Measurements from ENCODE around the gene IGDCC3. TPM values are rescaled to one million over a fixed set of nuclear protein-coding genes. Genes with fewer than 3 reads are reported as not detected.

The IGDCC3 gene
- total and polyA plus RNA-seq, 2 of the 8 experiments (the other 6 are each of a cell fraction or from before 2014, with no cell fraction given), result 26.8 to 45.7 TPM

- peak; percentile 96; the same call in 1 of the 2 replicates for TF ChIP-seq SP4 (IDR thresholded peaks at IDR 0.05; ENCODE audit: low read length)
- peak in 1 of 2 experiments; percentile 24; a peak in 1 of 4 replicates for TF ChIP-seq SIN3A (conservative IDR thresholded peaks at IDR 0.05 in 1 of 2, IDR thresholded peaks at IDR 0.05 in 1 of 2; ENCODE audit: low read depth in 1 of 2, low read length in 2 of 2)
- TF ChIP-seq CHD1 (IDR thresholded peaks at IDR 0.05; ENCODE audit: low read depth, low read length), result no peak
- TF ChIP-seq SP2 (IDR thresholded peaks at IDR 0.05; ENCODE audit: low read length), result no peak
- TF ChIP-seq, protein P1, sequence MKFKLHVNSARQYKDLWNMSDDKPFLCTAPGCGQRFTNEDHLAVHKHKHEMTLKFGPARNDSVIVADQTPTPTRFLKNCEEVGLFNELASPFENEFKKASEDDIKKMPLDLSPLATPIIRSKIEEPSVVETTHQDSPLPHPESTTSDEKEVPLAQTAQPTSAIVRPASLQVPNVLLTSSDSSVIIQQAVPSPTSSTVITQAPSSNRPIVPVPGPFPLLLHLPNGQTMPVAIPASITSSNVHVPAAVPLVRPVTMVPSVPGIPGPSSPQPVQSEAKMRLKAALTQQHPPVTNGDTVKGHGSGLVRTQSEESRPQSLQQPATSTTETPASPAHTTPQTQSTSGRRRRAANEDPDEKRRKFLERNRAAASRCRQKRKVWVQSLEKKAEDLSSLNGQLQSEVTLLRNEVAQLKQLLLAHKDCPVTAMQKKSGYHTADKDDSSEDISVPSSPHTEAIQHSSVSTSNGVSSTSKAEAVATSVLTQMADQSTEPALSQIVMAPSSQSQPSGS (IDR thresholded peaks at IDR 0.05; ENCODE audit: low read length), result peak; percentile 99
- TF ChIP-seq POU5F1 (IDR thresholded peaks at IDR 0.05; ENCODE audit: low read depth, low read length), result no peak
- TF ChIP-seq SRF (IDR thresholded peaks at IDR 0.05; ENCODE audit: low read depth, low read length), result no peak; the same call in 1 of the 2 replicates
- TF ChIP-seq TBP (IDR thresholded peaks at IDR 0.05; ENCODE audit: low read depth, low read length), result peak; percentile 99
- no peak for TF ChIP-seq PHF8 (conservative IDR thresholded peaks at IDR 0.05; ENCODE audit: low read depth, low read length)
- peak; percentile 91 for TF ChIP-seq EGR1 (IDR thresholded peaks at IDR 0.05; ENCODE audit: borderline replicate concordance, low read depth, low read length)
- TF ChIP-seq NRF1 (IDR thresholded peaks at IDR 0.05; ENCODE audit: low read depth, low read length), result no peak
- peak in 1 of 2 experiments; percentile 36 for TF ChIP-seq BCL11A (IDR thresholded peaks at IDR 0.05; ENCODE audit: low read depth in 2 of 2, low read length in 2 of 2)
- no peak for TF ChIP-seq CBX5 (IDR thresholded peaks at IDR 0.05; ENCODE audit: low read depth, low read length)
- no peak for TF ChIP-seq GABPA (IDR thresholded peaks at IDR 0.05; ENCODE audit: borderline replicate concordance, insufficient read depth, low read length)
- no peak for TF ChIP-seq ASH2L (IDR thresholded peaks at IDR 0.05; ENCODE audit: low read length)
- no peak for TF ChIP-seq TCF12 (IDR thresholded peaks at IDR 0.05; ENCODE audit: low read depth, low read length)
Measured at GRCh38 chr15:65304381-65305149, 73.2 kb downstream of the IGDCC3 start, which contains the start of gene RNU5B-1 (continued).

Data from H1 (cell line).